PC-3 (cell line): ENCODE measurements around the gene IFNA2.

Experiments
- CTCF ChIP-seq: fragments of 300-600 bp; sonication (generic); conservative IDR thresholded peaks from 2 replicates; pipeline ENCODE4 v1.5.1; 2017; ENCODE audit warnings: antibody characterized with exemption, low read depth, mild to moderate bottlenecking, low read length
- EZH2 ChIP-seq: fragments of 300-600 bp; sonication (generic); IDR thresholded peaks from one replicate; pipeline ENCODE4 v1.6.1; 2017; ENCODE audit warnings: antibody characterized with exemption, mild to moderate bottlenecking, low read length; ENCODE audit not compliant: unreplicated experiment
- EZH2phosphoT487 ChIP-seq: fragments of 300-600 bp; sonication (generic); IDR thresholded peaks from 2 replicates; pipeline ENCODE4 v1.6.1; 2018; ENCODE audit warnings: mild to moderate bottlenecking, antibody characterized with exemption, low read length, borderline replicate concordance

GRCh38 chr9:21413151-21413550 lies 28.0 kb upstream of the IFNA2 start:
- TF ChIP-seq CTCF (no peak), EZH2 (no peak), EZH2phosphoT487 (no peak)
